Astrocyte (in vitro differentiated cells and primary cell): Measurements from ENCODE around the gene PTK6. TPM values are rescaled to one million over a fixed set of nuclear protein-coding genes. Genes with fewer than 3 reads are reported as not detected.

Experiments
- DNase-seq: peaks from one replicate; pipeline ENCODE4 v3.0.0-alpha.2; 2010; ENCODE audit warnings: low read depth
- FAIRE-seq: peaks from 2 replicates; lab custom pipeline; 2011; peaks lifted over from hg19 to GRCh38; lab: Jason Lieb, UNC
- H2AFZ ChIP-seq: 2 replicates; pipeline ENCODE4 v1.6.0; 2012; ENCODE audit warnings: low read depth, low read length, inconsistent platforms
- H3K27ac ChIP-seq: 2 replicates; pipeline ENCODE4 v1.5.1; 2011; ENCODE audit warnings: low read depth, low read length, inconsistent platforms
- H3K27me3 ChIP-seq: 2 replicates; pipeline ENCODE4 v1.6.0; 2011; ENCODE audit warnings: low read length, inconsistent platforms; ENCODE audit not compliant: insufficient read depth
- H3K36me3 ChIP-seq: 2 replicates; pipeline ENCODE4 v1.5.1; 2011; ENCODE audit warnings: low read length, inconsistent platforms; ENCODE audit not compliant: insufficient read depth
- H3K4me1 ChIP-seq: 2 replicates; pipeline ENCODE4 v1.5.1; 2011; ENCODE audit warnings: low read length, inconsistent platforms; ENCODE audit not compliant: insufficient read depth
- H3K4me2 ChIP-seq: 2 replicates; pipeline ENCODE4 v1.6.0; 2012; ENCODE audit warnings: low read length, inconsistent platforms
- H3K4me3 ChIP-seq: 2 replicates; pipeline ENCODE4 v1.5.1; 2011; ENCODE audit warnings: low read depth, mild to moderate bottlenecking, low read length, inconsistent platforms; ENCODE audit not compliant: insufficient read depth
- H3K79me2 ChIP-seq: 2 replicates; pipeline ENCODE4 v1.6.0; 2012; ENCODE audit warnings: mild to moderate bottlenecking, low read length, inconsistent platforms; ENCODE audit not compliant: insufficient read depth
- H3K9ac ChIP-seq: 2 replicates; pipeline ENCODE4 v1.6.0; 2012; ENCODE audit warnings: mild to moderate bottlenecking, low read length, inconsistent platforms
- H3K9me3 ChIP-seq: 2 replicates; pipeline ENCODE4 v1.5.1; 2012; ENCODE audit warnings: low read depth, mild to moderate bottlenecking, low read length, inconsistent platforms; ENCODE audit not compliant: insufficient read depth
- H4K20me1 ChIP-seq: 2 replicates; pipeline ENCODE4 v1.6.0; 2012; ENCODE audit warnings: low read length, inconsistent platforms; ENCODE audit not compliant: insufficient read depth
- H3K27ac Mint-ChIP-seq: one replicate; pipeline ENCODE4 v1.8.0; 2021; ENCODE audit warnings: mild to moderate bottlenecking, mixed read lengths; ENCODE audit not compliant: unreplicated experiment
- H3K27me3 Mint-ChIP-seq: one replicate; pipeline ENCODE4 v1.8.0; 2021; ENCODE audit warnings: low read depth, mixed read lengths; ENCODE audit not compliant: unreplicated experiment
- H3K36me3 Mint-ChIP-seq: one replicate; pipeline ENCODE4 v1.8.0; 2021; ENCODE audit warnings: low read depth, mixed read lengths; ENCODE audit not compliant: unreplicated experiment
- H3K4me1 Mint-ChIP-seq: one replicate; pipeline ENCODE4 v1.8.0; 2021; ENCODE audit warnings: low read depth, mixed read lengths; ENCODE audit not compliant: unreplicated experiment
- H3K4me3 Mint-ChIP-seq: one replicate; pipeline ENCODE4 v1.8.0; 2021; ENCODE audit warnings: mild to moderate bottlenecking, moderate library complexity, mixed read lengths; ENCODE audit not compliant: unreplicated experiment
- H3K9me3 Mint-ChIP-seq: one replicate; pipeline ENCODE4 v1.8.0; 2021; ENCODE audit warnings: mild to moderate bottlenecking, mixed read lengths; ENCODE audit not compliant: unreplicated experiment
- EZH2 ChIP-seq: IDR thresholded peaks from 2 replicates; pipeline ENCODE4 v1.6.1; 2012; ENCODE audit warnings: mild to moderate bottlenecking, low read length, inconsistent platforms; ENCODE audit not compliant: insufficient read depth
- total RNA-seq: library from RNA; stranded (reverse); gene quantifications from 2 replicates; pipeline ENCODE4 v1.2.1, GENCODE V29; 2021
- TF ChIP-seq, protein P1 (sequence below): IDR thresholded peaks from 2 replicates; pipeline ENCODE4 v1.5.1; 2011; ENCODE audit warnings: low read depth, mild to moderate bottlenecking, inconsistent platforms, low read length, moderate library complexity; ENCODE audit not compliant: insufficient read depth

The PTK6 gene
- total RNA-seq, 1 donor from 2014 or later = 0.18 TPM

DNA sequence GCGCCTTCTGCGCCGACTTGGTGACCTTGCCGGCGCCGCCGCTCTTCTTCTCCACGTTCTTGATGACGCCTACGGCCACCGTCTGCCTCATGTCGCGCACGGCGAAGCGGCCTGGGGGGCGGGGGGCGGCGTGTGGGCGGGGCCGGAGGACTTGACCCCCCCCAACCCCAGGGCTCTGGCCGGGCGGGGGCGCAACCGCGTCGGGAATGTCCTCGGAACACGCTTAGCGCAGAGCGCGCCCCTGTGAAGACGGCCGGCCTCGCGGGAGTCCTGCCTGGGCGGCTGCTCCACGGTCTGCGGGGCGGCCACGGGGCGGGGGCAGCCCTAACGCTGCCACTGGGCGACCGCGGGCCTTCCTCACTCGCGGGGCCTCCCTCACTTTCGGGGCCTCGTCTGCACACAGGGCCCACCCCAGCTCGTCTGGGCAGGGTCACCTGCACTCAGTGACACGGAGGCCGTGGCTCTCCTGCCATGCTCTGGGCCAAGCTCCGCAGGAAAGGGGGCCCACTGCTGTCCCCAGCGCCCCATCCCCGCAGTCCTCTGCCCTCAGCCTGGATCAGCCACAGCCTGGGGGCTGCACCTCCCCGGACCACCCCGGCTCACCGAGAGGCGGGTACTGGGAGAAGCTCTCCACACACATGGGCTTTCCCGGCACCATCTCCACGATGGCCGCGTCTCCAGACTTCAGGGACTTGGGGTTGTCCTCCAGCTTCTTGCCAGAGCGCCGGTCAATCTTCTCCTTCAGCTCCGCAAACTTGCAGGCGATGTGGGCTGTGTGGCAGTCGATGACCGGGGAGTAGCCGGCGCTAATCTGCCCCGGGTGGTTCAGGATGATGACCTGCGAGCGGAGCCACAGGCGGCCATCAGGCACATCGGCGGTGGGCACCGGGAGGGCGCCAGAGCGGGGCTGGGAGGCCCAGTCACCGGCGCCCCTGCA lies 48.6 kb downstream of the PTK6 start:
- Histone ChIP-seq H3K4me3 (no peak overlapping the region), H3K9me3 (no peaks in the 10 kb centered on the region), H3K27me3 (peaks cover 4% of the 10 kb centered on the region), H3K9ac (no peak overlapping the region), H3K36me3 (no peaks in the 10 kb centered on the region), H4K20me1 (no peaks in the 10 kb centered on the region), H3K4me1 (no peaks in the 10 kb centered on the region), H3K4me2 (no peak overlapping the region), H3K27ac (no peak overlapping the region), H2AFZ (no peak overlapping the region), H3K79me2 (no peaks in the 10 kb centered on the region)
- H3K4me3 Mint-ChIP-seq = no peak overlapping the region
- TF ChIP-seq, protein P1, sequence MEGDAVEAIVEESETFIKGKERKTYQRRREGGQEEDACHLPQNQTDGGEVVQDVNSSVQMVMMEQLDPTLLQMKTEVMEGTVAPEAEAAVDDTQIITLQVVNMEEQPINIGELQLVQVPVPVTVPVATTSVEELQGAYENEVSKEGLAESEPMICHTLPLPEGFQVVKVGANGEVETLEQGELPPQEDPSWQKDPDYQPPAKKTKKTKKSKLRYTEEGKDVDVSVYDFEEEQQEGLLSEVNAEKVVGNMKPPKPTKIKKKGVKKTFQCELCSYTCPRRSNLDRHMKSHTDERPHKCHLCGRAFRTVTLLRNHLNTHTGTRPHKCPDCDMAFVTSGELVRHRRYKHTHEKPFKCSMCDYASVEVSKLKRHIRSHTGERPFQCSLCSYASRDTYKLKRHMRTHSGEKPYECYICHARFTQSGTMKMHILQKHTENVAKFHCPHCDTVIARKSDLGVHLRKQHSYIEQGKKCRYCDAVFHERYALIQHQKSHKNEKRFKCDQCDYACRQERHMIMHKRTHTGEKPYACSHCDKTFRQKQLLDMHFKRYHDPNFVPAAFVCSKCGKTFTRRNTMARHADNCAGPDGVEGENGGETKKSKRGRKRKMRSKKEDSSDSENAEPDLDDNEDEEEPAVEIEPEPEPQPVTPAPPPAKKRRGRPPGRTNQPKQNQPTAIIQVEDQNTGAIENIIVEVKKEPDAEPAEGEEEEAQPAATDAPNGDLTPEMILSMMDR = no peak
- peak; percentile 65 for TF ChIP-seq EZH2
- FAIRE-seq = no peak
- peaks cover 5% of the 10 kb centered on the region for H3K36me3 Mint-ChIP-seq
- no peak overlapping the region for H3K27ac Mint-ChIP-seq
- H3K9me3 Mint-ChIP-seq = peaks cover 8% of the 10 kb centered on the region
- H3K4me1 Mint-ChIP-seq = no peaks in the 10 kb centered on the region
- DNase-seq = no peak
- H3K27me3 Mint-ChIP-seq = peaks cover 27% of the 10 kb centered on the region

DNA sequence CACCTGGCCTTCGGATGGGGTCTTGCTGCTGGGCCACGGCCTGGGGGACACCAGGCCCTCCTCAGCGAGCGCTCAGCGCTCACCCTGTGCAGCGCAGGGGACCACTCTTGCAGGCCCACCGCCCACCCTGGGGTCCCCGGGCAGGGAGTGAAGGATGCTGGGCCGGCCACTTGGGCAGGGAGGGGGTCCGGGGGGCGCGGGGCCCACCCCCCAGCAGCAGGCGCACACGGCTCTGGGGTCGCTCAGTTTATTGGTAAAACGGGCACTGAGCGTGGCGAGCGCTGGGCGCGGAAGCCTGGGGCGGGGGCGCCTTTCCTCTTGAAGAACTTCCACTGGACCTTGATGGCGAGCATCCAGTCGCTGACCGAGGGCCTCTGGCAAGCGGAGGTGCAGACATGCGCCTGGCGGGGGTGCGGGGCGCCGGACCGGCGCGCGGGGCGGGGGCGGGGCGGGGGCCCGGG lies 49.4 kb downstream of the PTK6 start:
- Mint-ChIP-seq H3K27me3 (peaks cover 29% of the 10 kb centered on the region), H3K4me3 (no peak overlapping the region), H3K4me1 (no peaks in the 10 kb centered on the region), H3K36me3 (peaks cover 5% of the 10 kb centered on the region), H3K27ac (no peak overlapping the region), H3K9me3 (peaks cover 8% of the 10 kb centered on the region)
- Histone ChIP-seq H2AFZ (no peak overlapping the region), H3K27me3 (peaks cover 4% of the 10 kb centered on the region), H3K9me3 (no peaks in the 10 kb centered on the region), H3K36me3 (no peaks in the 10 kb centered on the region), H3K4me2 (no peak overlapping the region), H3K4me3 (no peak overlapping the region), H4K20me1 (peaks cover 4% of the 10 kb centered on the region), H3K4me1 (peaks cover 1% of the 10 kb centered on the region), H3K79me2 (no peaks in the 10 kb centered on the region), H3K9ac (no peak overlapping the region), H3K27ac (no peak overlapping the region)
- DNase-seq = no peak
- TF ChIP-seq, protein P1 = no peak
- TF ChIP-seq EZH2 = no peak
- no peak for FAIRE-seq
